ENCODE data around the gene SCN3A. TPM values are rescaled to one million over a fixed set of nuclear protein-coding genes. Genes with fewer than 3 reads are reported as not detected.

SCN3A gene
- total RNA-seq, 1 experiment from 2014 or later = not detected

DNA sequence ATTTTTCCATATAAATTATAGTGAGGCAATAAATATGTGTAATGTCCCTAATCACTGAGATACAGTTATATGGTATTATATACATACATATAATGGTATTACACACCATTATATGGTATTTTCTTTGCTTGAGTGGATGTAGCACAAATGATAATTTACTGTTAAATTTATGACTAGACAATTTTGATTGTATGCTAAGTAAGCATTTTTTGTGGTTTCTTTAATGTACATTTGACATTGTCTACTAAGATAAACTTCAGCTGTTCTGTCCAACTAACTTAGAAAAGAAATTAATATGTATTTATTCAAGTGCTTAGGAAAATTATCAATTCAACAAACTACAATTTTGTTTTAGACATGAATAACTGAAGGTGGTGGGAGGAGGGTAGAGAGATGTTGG lies 122.6 kb downstream of the SCN3A start:
- H3K27me3 ChIP-seq (ENCODE audit: control insufficient read depth, insufficient read depth, low read length) = no peaks in the 10 kb centered on the region
- H3K9me3 ChIP-seq (ENCODE audit: control insufficient read depth, insufficient read depth, low read depth, low read length) = no peaks in the 10 kb centered on the region; the same call in 1 of the 2 replicates
- no peaks in the 10 kb centered on the region for H3K36me3 ChIP-seq (ENCODE audit: control insufficient read depth, insufficient read depth, low read length)
- H3K4me1 ChIP-seq (ENCODE audit: control insufficient read depth, insufficient read depth, low read length) = no peaks in the 10 kb centered on the region
- BruUV-seq (replicated peaks) = no TSS peak
- no peak overlapping the region for H3K4me3 ChIP-seq (ENCODE audit: low read depth in 2 of 2, low read length in 2 of 2)
- POLR2A ChIA-PET = no interaction called here
- CTCF ChIA-PET = no interaction called here
- H3K27ac ChIP-seq (ENCODE audit: low read length) = no peak overlapping the region
- DNase-seq (ENCODE audit: low read depth, low spot score) (no peak), ATAC-seq (no peak)
- TF ChIP-seq, protein P1, sequence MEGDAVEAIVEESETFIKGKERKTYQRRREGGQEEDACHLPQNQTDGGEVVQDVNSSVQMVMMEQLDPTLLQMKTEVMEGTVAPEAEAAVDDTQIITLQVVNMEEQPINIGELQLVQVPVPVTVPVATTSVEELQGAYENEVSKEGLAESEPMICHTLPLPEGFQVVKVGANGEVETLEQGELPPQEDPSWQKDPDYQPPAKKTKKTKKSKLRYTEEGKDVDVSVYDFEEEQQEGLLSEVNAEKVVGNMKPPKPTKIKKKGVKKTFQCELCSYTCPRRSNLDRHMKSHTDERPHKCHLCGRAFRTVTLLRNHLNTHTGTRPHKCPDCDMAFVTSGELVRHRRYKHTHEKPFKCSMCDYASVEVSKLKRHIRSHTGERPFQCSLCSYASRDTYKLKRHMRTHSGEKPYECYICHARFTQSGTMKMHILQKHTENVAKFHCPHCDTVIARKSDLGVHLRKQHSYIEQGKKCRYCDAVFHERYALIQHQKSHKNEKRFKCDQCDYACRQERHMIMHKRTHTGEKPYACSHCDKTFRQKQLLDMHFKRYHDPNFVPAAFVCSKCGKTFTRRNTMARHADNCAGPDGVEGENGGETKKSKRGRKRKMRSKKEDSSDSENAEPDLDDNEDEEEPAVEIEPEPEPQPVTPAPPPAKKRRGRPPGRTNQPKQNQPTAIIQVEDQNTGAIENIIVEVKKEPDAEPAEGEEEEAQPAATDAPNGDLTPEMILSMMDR (IDR thresholded peaks at IDR 0.05) = no peak
- TF ChIP-seq TCF7L2 (IDR thresholded peaks at IDR 0.05; ENCODE audit: low read depth, low read length) = no peak
- in situ Hi-C loops (cut with HindIII; ENCODE audit: low pct_unique_long_range_greater_than_20kb, low sequenced_read_pairs) = no loop called here
- intact Hi-C loops (cut with micrococcal nuclease; ENCODE audit: unreplicated experiment) = no loop called here

GRCh38 chr2:165079432-165079831 lies 124.4 kb downstream of the SCN3A start:
- intact Hi-C loops (cut with micrococcal nuclease; ENCODE audit: unreplicated experiment) = no loop called here
- ChIA-PET POLR2A (no interaction called here), CTCF (no interaction called here)

More at GRCh38 chr2:165079432-165079831, 124.4 kb downstream of the SCN3A start:
- Histone ChIP-seq H3K4me1 (ENCODE audit: control insufficient read depth, insufficient read depth, low read length) (no peaks in the 10 kb centered on the region), H3K27ac (ENCODE audit: low read length) (no peak overlapping the region), H3K9me3 (ENCODE audit: control insufficient read depth, insufficient read depth, low read depth, low read length) (no peaks in the 10 kb centered on the region; the same call in 1 of the 2 replicates), H3K4me3 (ENCODE audit: low read depth in 2 of 2, low read length in 2 of 2) (no peak overlapping the region), H3K27me3 (ENCODE audit: control insufficient read depth, insufficient read depth, low read length) (no peaks in the 10 kb centered on the region), H3K36me3 (ENCODE audit: control insufficient read depth, insufficient read depth, low read length) (no peaks in the 10 kb centered on the region)
- in situ Hi-C loops (cut with HindIII; ENCODE audit: low pct_unique_long_range_greater_than_20kb, low sequenced_read_pairs) = no loop called here
- no TSS peak for BruUV-seq (replicated peaks)
- TF ChIP-seq SIN3A (IDR thresholded peaks at IDR 0.05; ENCODE audit: borderline replicate concordance, insufficient read depth, low read depth, low read length) (no peak), TCF7L2 (IDR thresholded peaks at IDR 0.05; ENCODE audit: low read depth, low read length) (no peak), POLR2AphosphoS5 (IDR thresholded peaks at IDR 0.05; ENCODE audit: low read depth, low read length) (no peak)
- TF ChIP-seq, protein P1 (IDR thresholded peaks at IDR 0.05) = no peak
- TF ChIP-seq, protein P2, sequence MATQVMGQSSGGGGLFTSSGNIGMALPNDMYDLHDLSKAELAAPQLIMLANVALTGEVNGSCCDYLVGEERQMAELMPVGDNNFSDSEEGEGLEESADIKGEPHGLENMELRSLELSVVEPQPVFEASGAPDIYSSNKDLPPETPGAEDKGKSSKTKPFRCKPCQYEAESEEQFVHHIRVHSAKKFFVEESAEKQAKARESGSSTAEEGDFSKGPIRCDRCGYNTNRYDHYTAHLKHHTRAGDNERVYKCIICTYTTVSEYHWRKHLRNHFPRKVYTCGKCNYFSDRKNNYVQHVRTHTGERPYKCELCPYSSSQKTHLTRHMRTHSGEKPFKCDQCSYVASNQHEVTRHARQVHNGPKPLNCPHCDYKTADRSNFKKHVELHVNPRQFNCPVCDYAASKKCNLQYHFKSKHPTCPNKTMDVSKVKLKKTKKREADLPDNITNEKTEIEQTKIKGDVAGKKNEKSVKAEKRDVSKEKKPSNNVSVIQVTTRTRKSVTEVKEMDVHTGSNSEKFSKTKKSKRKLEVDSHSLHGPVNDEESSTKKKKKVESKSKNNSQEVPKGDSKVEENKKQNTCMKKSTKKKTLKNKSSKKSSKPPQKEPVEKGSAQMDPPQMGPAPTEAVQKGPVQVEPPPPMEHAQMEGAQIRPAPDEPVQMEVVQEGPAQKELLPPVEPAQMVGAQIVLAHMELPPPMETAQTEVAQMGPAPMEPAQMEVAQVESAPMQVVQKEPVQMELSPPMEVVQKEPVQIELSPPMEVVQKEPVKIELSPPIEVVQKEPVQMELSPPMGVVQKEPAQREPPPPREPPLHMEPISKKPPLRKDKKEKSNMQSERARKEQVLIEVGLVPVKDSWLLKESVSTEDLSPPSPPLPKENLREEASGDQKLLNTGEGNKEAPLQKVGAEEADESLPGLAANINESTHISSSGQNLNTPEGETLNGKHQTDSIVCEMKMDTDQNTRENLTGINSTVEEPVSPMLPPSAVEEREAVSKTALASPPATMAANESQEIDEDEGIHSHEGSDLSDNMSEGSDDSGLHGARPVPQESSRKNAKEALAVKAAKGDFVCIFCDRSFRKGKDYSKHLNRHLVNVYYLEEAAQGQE (IDR thresholded peaks at IDR 0.05; ENCODE audit: insufficient read depth in 1 of 2, low read depth in 2 of 2, low read length in 1 of 2) = no peak
- ATAC-seq = no peak
- no peak for DNase-seq (ENCODE audit: low read depth, low spot score)
